GM10847 (cell line): ENCODE results near the gene RBMX.

Experiments used
- POLR2A ChIP-seq: IDR thresholded peaks from 2 replicates; pipeline ENCODE4 v1.6.1; 2011; ENCODE audit not compliant: insufficient read length; ENCODE audit errors: extremely low read depth

Gene RBMX

GRCh38 chrX:136872091-136872700, 8.3 kb downstream of the RBMX start:
- no peak for TF ChIP-seq POLR2A

GRCh38 chrX:136870064-136870463, 10.5 kb downstream of the RBMX start:
- no peak for TF ChIP-seq POLR2A

- no peak for TF ChIP-seq POLR2A
Measured at GRCh38 chrX:136868283-136869055, 12.1 kb downstream of the RBMX start.

GRCh38 chrX:136867518-136867917, 13.0 kb downstream of the RBMX start:
- no peak for TF ChIP-seq POLR2A

GRCh38 chrX:136867096-136867491, 13.4 kb downstream of the RBMX start:
- no peak for TF ChIP-seq POLR2A

GRCh38 chrX:136866337-136867095, 14.0 kb downstream of the RBMX start:
- no peak for TF ChIP-seq POLR2A

GRCh38 chrX:136865270-136866158, 15.0 kb downstream of the RBMX start:
- TF ChIP-seq POLR2A = no peak

- TF ChIP-seq POLR2A = no peak
Measured at GRCh38 chrX:136863826-136864225, 16.7 kb downstream of the RBMX start.

- TF ChIP-seq POLR2A = no peak
Measured at GRCh38 chrX:136862546-136862945, 18.0 kb downstream of the RBMX start.

GRCh38 chrX:136861877-136862276, 18.6 kb downstream of the RBMX start:
- TF ChIP-seq POLR2A = no peak

- TF ChIP-seq POLR2A = no peak
Measured at GRCh38 chrX:136858007-136858756, 22.3 kb downstream of the RBMX start.

GRCh38 chrX:136856551-136856950, 24.0 kb downstream of the RBMX start:
- no peak for TF ChIP-seq POLR2A

GRCh38 chrX:136856050-136856449, 24.5 kb downstream of the RBMX start:
- no peak for TF ChIP-seq POLR2A

- no peak for TF ChIP-seq POLR2A
Measured at GRCh38 chrX:136851526-136851925, 29.0 kb downstream of the RBMX start.
